Measurements from ENCODE around the gene WNT11. TPM values are rescaled to one million over a fixed set of nuclear protein-coding genes. Genes with fewer than 3 reads are reported as not detected.

Gene WNT11
- total RNA-seq, 1 donor from 2014 or later, result 1.8 TPM

DNA sequence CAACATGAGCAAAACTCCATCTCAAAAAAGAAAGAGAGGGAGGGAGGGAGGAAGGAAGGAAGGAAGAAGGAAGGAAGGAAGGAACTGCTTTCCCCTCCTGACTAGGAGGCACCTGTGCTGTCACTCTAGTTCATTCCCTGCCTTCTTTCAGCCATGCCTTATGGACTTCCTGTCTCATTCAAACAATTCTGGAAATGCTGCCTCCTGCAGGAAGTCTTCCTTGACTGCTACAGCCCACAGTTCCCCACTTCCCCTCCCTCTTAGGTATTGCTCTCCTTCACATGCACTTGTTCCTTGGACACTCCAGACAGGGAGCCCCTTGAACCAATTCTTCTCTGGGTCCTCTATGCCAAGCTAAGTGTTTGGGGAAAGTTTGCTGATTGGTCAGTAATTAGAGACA, 31.6 kb upstream of the WNT11 start:
- no peak for DNase-seq (ENCODE audit: low spot score)

DNA sequence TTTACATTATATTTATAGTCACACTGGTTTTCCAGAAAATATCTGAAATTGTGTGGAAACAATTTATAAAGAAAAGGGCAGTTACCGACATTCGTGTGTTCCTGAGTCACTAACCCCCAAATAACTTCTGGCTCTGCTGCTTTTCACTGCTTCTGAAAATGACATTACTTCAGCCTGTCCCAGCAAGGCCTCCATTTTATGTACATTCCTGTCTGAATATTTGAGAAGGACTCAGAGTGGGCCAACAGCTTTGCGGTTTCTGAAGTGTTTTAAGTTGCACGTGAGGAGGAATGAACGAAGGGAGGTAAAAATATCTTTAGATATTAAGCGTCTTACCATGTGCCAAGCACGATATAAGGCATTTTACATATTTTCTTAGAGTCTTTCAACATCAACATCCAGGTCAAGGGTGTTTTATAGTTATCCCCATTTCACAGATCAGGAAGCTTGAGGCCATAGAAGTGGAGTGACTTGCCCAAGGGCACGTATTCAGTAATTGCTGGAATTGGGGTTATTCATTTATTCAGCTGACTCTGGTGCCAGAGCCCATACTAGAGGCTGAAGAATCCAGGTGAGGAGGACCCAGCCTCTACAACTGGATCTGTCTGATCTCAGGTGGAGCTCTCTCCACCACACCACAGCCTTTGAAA, 30.8 kb upstream of the WNT11 start:
- DNase-seq (ENCODE audit: low spot score), result no peak

DNA sequence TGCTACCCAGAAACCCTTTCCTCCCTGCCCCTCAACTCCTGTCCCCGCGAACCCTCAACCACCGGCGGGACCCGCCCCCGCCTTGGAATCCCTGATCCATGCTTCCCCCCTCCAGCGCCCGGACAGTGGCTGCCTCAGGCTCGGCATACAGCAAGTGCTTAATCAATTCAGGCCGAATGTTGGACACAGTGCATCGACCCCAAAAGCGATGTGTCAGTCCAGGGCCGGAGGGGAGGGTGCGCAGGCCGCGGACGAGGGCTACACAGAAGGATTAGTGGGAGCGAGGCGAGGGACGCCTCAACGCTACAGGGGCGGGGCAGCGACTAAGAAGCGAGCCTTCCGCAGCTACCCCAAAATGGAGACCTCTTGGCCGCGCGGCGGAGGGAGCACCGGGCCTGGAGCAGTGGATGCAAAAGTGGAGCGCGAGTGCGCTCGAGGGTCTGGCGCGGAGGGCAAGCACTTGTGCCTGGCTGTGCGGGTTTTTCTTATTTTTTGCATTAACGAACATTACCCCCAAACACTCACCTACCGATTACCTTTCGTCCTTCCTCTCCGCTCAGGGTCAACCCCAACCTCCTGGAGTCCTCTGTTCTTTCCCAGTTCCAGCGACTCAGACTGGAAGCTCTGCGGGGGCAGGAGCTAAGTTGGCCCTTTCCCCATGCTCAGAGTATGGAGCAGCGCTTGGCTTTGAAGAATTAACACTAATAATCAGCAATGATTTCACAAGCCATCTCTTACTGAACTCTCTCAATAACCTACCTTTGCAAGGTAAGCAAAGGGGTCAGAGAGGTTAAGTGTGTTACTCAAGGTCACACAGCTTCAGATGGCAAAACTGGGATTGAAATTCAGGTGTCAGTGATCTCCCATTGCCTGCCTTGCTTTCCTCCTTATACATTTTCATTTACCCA, 30.0 kb upstream of the WNT11 start:
- peak; percentile 44 for DNase-seq (ENCODE audit: low spot score)

DNA sequence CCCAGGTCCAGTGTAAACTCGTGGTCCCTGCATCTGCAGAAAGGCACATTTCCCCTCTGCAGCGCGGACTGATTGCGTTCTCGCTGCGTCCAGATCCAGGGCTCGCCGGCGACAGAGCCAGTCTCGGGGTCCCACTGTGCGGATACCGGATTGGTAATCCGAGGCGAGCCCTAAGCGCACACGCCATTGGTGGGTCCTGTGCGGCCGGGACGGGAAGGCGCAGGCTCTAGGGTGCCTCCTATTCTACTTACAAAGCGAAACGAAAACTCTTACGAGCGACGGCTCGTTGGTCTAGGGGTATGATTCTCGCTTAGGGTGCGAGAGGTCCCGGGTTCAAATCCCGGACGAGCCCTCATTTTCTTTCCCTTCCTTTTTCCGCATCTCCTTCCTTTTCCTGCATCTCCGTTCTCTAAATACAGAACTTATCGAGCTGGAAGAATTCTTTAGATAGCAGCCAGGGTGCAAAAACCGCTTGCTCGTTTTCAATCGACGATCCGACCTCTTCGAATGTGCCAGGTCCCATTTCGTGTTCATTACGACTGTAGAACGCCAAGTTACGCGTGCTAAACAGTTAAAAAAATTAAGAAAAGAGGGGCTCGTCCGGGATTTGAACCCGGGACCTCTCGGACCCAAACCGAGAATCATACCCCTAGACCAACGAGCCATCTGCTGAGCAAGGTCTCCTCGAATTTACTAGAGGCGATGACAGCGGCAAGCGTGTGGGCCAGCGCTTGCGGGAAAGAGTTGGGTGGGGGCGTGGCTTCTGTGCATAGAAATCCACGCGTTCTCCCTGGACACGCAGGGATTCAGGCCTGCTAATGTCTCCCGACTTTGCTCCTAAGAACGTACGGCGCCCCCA, 29.2 kb upstream of the WNT11 start:
- DNase-seq (ENCODE audit: low spot score), result peak; percentile 94

DNA sequence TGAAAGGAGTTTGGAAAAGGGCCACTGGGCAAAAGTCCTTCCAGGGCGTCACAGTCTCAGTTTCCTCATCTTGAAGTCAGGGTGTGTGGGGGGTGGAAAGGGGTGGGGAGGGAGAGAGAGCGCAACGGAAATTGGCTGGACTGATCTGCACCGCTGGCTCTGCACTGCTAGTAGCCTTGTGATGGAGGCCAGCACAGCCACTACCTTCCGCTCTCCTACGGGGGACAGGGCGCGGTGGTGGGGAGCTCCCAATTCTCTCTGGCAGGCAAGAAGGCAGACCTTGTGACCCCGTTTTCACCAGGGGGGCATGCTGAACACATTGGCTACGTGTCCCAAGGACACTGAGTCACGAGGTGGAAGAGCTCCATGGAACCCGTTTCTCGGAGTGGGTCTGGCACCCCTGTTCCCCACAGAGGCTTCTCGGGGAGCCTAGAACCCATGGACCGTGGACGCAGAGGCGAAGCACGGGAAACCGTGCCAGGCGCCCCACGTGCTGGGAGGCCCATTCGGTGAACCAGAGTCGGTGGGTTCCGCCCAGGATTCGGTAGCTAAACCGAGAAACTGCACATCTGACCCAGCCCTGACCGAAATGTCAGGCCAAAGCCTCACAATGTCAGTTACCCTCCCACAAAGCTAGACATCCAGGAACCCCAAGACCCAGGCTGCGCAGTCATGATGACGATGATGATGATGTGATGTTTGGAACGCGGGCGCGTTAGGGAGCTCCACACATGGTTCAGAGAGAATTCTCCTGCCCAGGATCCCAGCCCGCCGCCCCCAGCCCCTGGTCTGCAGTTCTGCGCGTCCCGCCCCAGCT, 28.3 kb upstream of the WNT11 start:
- peak; percentile 37 for DNase-seq (ENCODE audit: low spot score)

DNA sequence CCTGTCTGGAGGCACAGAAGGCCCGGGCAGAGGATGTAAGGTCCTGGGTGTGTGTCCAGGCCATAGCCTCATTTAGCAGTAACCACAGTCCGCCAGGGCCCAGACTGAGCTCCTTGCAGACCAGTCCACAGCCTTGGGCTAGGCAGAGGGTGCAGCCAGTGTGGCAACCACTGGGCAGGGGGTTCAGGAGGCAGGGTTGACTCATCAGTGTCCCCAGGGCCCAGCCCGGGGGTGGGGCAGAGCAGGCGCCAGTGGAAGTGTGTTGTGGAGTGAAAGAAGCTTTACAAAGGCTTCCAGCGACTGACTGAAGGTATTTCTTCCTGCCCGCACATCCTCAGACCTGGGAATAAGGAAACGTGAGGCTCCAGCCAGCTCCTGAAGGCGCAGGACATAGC, 27.7 kb upstream of the WNT11 start:
- DNase-seq (ENCODE audit: low spot score), result no peak

DNA sequence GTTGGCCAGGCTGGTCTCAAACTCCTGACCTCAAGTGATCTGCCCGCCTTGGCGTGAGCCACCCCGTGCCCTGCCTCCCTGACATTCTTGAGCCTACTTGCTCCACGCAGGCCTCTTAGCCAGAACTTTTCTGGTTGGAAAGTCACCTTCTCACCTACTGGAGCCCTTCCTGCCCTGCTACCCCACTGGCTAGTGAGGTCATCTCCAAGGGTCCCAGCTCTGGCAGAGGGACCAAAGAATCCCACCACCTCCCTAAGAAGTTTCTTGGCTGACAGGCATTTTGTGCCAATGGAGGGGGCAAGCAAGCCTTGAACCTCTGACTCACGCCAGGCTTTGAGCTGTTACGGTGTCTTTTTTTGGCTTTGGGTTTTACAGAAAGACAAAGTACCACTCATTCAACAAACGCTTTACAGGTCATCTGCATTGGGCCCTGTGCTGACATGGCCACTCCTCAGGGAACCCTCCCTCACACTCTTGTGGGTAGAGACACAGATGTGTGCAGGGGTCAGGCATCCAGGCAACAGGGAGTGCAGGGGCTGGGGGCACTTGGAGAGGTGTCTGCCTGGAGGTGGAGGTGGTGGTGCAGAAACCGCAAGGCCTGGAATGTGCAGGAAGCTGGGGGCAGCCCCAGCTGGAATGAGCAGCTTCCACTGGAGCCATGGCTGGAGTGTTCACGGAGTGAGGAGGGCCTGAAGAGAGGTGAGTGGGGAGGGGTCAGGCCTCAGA, 27.1 kb upstream of the WNT11 start:
- DNase-seq (ENCODE audit: low spot score), result no peak

DNA sequence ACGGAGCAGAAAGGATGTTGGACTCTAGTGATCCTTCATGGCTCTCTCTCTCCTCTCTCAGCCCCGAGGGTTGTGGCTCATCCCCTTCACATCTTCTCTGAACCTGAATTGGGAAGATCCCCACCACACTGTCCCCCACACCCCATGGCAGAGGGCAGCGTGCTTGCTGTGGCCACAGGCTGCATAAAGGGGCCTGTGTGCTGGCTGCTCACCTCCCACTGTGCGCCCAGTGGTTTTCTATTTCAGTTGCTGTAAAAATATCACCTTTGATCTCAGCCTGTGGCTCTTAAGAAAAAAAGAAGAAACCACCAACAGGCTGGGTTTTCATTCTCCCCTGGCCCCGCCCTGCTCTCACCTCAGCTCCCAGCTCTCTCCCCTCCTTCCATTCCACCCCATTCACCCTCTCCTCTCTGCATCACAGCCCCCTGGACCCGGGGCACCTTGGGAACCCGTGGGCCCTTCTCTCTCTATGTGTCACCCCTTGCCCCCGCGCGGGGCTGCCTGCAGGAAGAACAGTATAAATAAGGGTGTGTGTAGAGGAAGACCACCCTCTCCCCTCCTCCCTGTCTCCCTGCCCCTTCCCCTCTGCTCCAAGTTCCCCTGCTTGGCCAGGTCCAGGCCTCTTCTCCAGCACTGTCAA, 25.8 kb upstream of the WNT11 start:
- DNase-seq (ENCODE audit: low spot score), result no peak

DNA sequence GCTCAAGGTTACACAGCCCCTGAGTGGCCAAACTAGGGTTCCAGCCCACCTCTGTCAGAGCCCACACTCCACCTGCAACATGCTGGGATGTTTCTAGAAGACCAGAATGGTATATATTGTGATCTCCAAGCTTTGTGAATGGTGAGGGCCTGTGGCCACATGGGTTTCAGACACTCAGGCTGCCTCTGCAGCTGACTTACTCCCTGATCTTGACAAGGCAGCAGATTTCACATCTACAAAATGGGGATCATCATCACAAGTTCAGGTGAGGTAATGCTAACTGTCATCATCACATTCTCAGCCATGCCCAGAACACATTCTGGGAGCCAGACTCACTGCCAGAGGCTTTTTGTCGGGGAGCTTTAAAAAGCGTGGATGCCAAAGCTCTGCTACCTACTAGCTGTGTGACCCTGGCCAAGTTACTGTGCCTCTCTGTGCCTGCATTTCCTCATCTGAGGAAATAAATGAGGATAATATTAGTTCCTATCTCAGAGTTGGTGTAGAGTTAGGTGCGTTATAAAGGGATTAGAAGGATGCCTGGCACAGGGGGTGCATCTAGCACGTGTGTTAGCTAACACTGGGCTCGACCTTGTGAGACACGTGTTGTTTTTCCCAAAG, 24.9 kb upstream of the WNT11 start:
- DNase-seq (ENCODE audit: low spot score), result no peak

DNA sequence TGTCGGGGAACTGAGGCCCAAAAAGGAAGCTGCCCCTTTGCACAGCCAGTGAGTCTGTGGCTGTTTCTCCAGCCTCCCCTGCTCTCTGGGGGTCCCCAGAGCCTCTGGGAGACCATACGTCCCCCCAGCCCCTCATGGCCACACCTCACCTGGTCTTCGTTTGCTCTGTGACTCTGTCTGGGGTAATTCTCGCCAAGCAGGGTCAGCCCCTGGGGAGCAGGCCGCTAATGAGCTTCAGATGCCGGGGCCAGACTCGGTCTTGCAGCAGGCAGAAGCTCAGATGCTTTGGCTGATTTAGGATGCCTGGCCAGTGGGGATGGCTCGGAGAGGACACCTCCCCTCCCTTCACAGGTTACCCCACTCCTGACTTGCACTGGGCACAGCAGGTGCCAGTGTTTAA, 24.1 kb upstream of the WNT11 start:
- DNase-seq (ENCODE audit: low spot score), result no peak

DNA sequence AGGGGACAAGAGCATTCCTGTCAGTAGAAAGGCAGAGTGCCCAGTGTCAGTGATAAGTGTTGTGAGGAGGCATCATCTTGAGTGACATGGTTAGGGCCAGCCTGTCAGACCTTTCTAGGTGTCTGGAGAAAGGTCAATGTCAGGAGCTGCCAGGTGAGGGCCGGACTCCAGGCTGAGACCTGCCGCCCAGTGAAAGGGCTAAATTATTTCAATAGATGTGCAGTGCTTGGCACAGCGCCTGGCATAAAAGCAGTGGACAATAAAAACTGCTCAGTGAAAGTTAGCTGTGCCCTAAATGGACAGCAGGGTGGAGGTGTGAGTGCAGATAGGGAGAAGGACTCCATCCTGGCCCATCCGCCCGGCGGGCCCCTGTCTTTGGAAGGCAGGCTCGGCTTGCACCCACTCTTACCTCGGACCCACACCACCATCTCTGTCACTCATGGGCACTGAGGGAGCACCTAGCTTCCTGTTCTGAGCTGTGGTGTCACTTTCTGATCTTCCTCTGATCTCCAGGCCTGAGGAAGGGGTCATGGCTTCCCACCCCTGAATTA, 23.5 kb upstream of the WNT11 start:
- no peak for DNase-seq (ENCODE audit: low spot score)

DNA sequence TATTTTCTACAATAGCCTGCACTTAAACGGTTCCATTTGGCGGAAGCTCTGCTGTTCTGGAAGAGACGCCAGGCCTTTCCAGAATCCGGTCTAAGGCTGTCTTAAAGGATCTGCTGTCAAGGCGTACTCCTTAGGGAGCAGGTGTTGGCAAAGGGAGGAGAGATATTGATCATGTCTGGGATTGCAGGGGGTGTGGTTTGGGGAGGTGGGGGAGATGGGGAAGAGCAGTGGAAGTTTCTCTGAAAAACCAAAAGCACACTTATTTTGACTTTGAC, 22.5 kb upstream of the WNT11 start:
- DNase-seq (ENCODE audit: low spot score), result no peak

DNA sequence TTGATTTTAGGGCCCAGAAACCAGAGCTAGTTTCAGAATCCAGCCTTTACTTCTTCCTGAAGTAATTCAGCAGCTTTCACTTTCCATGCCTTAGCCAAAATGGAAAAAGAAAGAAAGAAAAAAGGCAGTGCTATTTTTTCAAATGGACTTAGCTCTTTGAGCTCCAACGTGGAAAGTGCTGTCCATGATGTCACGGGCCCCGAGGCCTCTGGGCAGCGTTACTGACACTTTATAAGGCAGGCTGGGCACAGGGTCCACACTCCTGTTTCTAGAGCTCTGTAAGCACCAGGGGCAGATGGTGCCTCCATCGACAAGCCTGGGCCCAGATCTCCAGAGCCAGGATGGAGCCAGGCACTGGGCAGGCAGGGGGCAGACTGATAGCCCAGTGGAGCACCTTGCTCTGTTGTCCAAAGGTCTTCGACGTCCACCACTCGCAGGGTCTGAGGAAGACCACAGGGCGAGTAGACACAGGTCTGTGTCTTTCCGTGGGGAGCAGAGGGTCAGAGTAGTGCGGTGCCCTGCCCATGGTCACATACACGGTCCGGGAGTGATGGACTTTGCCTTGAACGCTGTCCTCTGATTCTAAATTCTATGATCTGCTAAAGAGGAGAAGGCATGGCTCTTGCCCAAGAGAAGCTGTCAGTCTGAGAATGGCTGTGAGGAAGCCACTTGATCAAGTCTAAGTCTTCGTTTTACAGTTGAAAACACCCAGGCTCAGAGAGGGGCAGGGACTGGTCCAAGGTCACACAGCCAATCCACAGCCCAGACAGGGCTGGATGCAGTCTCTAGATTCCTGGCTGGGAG, 22.0 kb upstream of the WNT11 start:
- DNase-seq (ENCODE audit: low spot score), result no peak

DNA sequence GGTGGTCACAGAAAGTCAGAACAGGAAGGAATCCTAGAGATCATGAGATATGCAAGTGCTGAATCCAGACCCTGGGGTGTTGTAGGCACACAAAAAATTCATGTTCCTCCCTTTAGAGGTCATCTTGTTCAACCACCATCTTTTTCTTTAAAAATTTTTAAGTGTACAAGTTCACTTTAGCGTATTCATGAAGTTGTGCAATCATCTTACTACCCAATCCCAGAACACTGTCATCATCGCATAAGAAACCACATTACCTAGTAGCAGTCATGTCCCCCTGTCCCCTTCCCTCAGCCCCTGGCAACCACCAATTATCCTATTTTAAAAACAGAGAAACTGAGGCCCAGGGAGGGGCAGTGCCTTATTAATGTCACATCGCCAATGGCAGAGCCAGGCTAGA, 20.3 kb upstream of the WNT11 start:
- DNase-seq (ENCODE audit: low spot score), result no peak

DNA sequence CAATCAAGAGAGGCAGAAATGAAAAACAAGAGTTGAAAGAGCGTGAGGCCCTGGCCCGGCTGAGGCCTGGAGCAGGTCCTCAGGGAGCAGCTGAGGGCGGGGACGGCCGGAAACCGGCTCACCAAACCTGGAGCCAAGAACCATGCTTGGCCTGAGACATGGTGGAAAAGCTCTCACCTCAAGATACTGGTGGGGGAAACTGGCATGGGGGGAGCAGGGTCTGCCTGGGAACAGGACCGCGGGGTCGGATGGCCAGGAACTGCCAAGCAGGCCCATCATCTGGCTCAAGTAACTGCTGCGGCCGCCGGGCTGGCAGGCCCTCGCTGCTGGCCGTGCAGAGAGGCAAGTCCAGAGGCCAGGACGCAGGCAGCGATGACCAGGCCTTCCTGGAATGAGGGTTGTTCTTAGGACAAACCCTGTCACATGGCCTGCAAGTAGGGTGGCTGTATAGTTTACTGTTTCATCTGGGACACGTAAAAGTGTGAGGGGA, 18.9 kb upstream of the WNT11 start:
- no peak for DNase-seq (ENCODE audit: low spot score)

DNA sequence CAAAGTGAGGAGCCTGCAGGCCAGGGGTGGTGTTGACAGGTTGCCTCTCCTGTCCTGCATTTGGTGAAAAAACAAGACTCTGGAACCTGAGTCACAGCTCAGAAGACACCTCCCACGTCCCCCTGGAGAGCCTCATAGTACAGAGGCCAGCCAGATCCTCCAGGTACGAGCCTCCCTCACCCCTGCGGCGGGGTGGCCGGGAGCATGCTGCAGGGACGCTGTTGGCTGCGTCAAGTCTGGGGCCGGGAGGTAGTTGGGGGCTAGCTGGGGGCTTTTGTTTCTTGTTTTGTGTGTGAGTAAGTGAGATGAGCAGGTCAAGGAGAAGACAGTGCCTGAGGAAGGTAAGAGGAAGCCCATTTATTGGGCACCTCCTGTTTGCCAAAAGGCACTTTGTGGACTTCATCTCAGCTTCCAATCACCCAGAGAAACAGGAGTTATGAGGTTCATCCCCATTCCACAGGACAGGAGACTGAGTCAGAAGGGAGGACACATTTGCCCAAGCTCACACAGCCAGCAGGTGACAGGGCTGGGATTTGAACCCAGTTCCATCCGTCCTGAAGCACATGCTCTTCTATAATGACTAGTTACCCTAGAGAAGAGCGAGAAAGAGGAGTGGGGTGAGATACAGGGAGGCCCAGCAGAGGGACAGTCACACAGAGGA, 18.3 kb upstream of the WNT11 start:
- no peak for DNase-seq (ENCODE audit: low spot score)

DNA sequence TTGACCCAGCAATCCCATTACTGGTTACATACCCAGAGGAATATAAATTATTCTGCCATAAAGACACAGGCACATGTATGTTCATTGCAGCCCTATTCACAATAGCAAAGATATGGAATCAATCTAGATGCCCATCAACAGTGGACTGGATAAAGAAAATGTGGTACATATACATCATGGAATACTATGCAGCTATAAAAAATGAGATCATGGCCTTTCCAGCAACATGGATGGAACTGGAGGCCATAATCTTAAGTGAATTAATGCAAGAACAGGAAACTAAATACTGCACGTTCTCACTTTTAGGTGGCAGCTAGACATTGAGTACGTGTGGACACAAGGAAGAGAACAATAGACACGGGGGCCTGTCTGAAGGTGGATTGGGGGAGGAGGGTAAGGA, 15.1 kb upstream of the WNT11 start:
- no peak for DNase-seq (ENCODE audit: low spot score)

DNA sequence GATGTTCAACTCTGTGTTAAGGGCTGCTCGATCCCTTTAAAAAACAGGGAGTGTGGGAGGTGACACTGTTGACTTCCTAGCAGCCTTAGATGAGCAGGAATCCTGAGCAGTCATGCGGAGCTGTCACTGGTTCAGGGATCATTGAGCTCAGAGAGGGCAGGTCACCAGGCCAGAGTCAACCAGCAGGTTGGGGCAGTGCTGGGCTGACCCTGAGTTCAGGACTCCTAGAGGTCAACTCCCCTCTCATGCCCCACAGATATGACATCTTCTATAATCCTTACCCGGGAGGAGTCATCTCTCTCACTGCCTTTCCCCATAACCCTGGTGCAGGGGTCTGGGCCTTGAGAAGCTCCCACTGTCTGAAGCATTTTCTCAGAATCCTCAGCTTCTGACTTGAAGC, 12.9 kb upstream of the WNT11 start:
- DNase-seq (ENCODE audit: low spot score), result no peak
